Measurements from ENCODE around the gene DTNB.

DNA sequence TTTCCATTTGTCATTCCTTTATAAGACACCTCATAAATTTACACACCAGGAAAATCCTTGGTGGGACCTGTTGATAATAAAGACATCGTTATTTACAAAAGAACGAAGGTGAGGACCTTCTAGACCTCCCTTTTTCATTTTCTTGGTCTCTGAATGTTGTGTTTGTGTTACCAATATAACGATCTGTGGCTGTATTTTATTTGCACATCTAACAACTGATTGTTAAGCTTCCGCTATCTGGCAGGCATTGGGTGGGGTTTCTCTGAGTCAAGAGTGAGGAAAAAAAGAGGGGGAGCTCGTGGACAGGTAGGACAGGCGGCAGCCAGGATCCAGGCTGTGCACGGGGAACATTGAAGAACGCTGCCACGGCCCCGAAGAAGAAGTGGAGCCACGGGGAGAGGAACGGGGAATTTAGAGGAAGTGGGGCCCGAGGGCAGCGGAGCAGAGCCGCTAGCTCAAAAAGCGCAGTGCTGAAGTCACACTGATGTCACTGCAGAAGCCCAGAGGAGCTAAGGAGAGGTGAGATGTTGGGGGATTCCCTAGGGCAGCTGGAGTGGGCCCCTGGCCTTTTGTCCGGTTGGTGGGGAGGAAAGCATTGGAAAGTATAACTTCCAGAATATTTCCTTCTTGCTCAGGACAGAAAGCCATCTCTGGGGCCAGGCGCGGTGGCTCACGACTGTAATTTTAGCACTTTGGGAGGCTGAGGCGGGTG is 310.8 kb downstream of the DTNB start:
- TF ChIP-seq TAF1 (IDR thresholded peaks at IDR 0.05; ENCODE audit: low read depth, low read length) (peak; percentile 69), SPI1 (IDR thresholded peaks at IDR 0.05; ENCODE audit: low read depth, low read length) (peak; percentile 98)

All from GM12891 (cell line).